IMR-90 (cell line): ENCODE measurements around the gene XRN2. TPM values are rescaled to one million over a fixed set of nuclear protein-coding genes. Genes with fewer than 3 reads are reported as not detected.

Experiments
- ATAC-seq: fragments of 200-7000 bp; cut with Tn5 transposase; 2 replicates; pipeline ENCODE4 v1.9.1; 2020; ENCODE audit warnings: low read depth, mild to moderate bottlenecking, moderate library complexity
- BruUV-seq: library from RNA; stranded (reverse); fragments of 400-500 nt; replicated peaks from 2 replicates; lab custom pipeline; 2021; lab: Mats Ljungman, UMichigan
- CTCF ChIA-PET: fragments of 300-600 bp; formaldehyde crosslinking; extraction: SDS; loops from one replicate; lab custom pipeline; 2021; ENCODE audit warnings: antibody characterized with exemption; lab: Yijun Ruan, JAX
- POLR2A ChIA-PET: fragments of 300-600 bp; sonication (Branson Sonifier 250); formaldehyde crosslinking; loops from one replicate; lab custom pipeline; 2022; ENCODE audit warnings: antibody characterized with exemption; ENCODE audit not compliant: unreplicated experiment; lab: Charles Lee
- DNase-seq: peaks from one replicate; pipeline ENCODE4 v3.0.0; 2013
- H2AFZ ChIP-seq: replicated peaks from 2 replicates; pipeline ENCODE3; 2013; ENCODE audit warnings: low read length, mild to moderate bottlenecking; ENCODE audit not compliant: poor library complexity
- H2AK5ac ChIP-seq: 2 replicates; pipeline ENCODE4 v1.6.1; 2013; ENCODE audit warnings: low read depth, low read length, inconsistent platforms
- H2AK9ac ChIP-seq: replicated peaks from 2 replicates; pipeline ENCODE3; 2013; ENCODE audit warnings: mild to moderate bottlenecking, low read depth, low read length, moderate library complexity; ENCODE audit not compliant: poor library complexity
- H2BK120ac ChIP-seq: 2 replicates; pipeline ENCODE4 v1.6.1; 2013; ENCODE audit warnings: low read depth, low read length, inconsistent platforms
- H2BK15ac ChIP-seq: 3 replicates; pipeline ENCODE4 v1.6.1; 2013; ENCODE audit warnings: low read depth, low read length, inconsistent platforms
- H2BK20ac ChIP-seq: 2 replicates; pipeline ENCODE4 v1.6.1; 2013; ENCODE audit warnings: low read depth, mild to moderate bottlenecking, inconsistent platforms, low read length, moderate library complexity
- H2BK5ac ChIP-seq: 2 replicates; pipeline ENCODE4 v1.6.1; 2013; ENCODE audit warnings: mild to moderate bottlenecking, low read depth, low read length, inconsistent platforms; ENCODE audit not compliant: poor library complexity, severe bottlenecking
- H3K14ac ChIP-seq: replicated peaks from 2 replicates; pipeline ENCODE4 v1.6.1; 2013; ENCODE audit warnings: low read depth, low read length, inconsistent platforms
- H3K18ac ChIP-seq: 2 replicates; pipeline ENCODE4 v1.6.1; 2013; ENCODE audit warnings: low read depth, low read length, control low read depth
- H3K23ac ChIP-seq: 2 replicates; pipeline ENCODE4 v1.6.1; 2013; ENCODE audit warnings: low read depth, low read length, inconsistent platforms
- H3K27ac ChIP-seq: 2 replicates; pipeline ENCODE4 v1.5.1; 2013; ENCODE audit warnings: mild to moderate bottlenecking, control low read depth, low read length; ENCODE audit not compliant: insufficient read depth
- H3K27me3 ChIP-seq: 2 replicates; pipeline ENCODE4 v1.6.1; 2013; ENCODE audit warnings: low read length; ENCODE audit not compliant: control insufficient read depth, insufficient read depth
- H3K36me3 ChIP-seq: 2 replicates; pipeline ENCODE4 v1.6.1; 2013; ENCODE audit warnings: low read length, mixed read lengths; ENCODE audit not compliant: control insufficient read depth, insufficient read depth
- H3K4ac ChIP-seq: 2 replicates; pipeline ENCODE4 v1.6.1; 2013; ENCODE audit warnings: low read depth, low read length, inconsistent platforms
- H3K4me1 ChIP-seq: 2 replicates; pipeline ENCODE4 v1.6.1; 2013; ENCODE audit warnings: low read length, mixed read lengths; ENCODE audit not compliant: control insufficient read depth, insufficient read depth
- H3K4me2 ChIP-seq: 2 replicates; pipeline ENCODE4 v1.6.1; 2013; ENCODE audit warnings: low read depth, mild to moderate bottlenecking, control low read depth, low read length, moderate library complexity
- H3K4me3 ChIP-seq: 2 replicates; pipeline ENCODE4 v1.5.1; 2013; ENCODE audit warnings: low read depth, mild to moderate bottlenecking, control low read depth, low read length, moderate library complexity; ENCODE audit not compliant: insufficient read depth
- H3K56ac ChIP-seq: 2 replicates; pipeline ENCODE4 v1.6.1; 2013; ENCODE audit warnings: low read length, inconsistent platforms; ENCODE audit not compliant: insufficient read depth; ENCODE audit errors: extremely low read depth
- H3K79me1 ChIP-seq, 2 experiments: 2 replicates each; pipeline ENCODE4 v1.6.1; 2013; ENCODE audit warnings: low read length in 2 of 2, inconsistent platforms in 1 of 2, low read depth in 1 of 2
- H3K9ac ChIP-seq: 2 replicates; pipeline ENCODE4 v1.6.1; 2013; ENCODE audit warnings: low read depth, low read length, control low read depth
- H3K9me1 ChIP-seq: 2 replicates; pipeline ENCODE4 v1.6.1; 2013; ENCODE audit warnings: low read length, inconsistent platforms; ENCODE audit not compliant: insufficient read depth
- H3K9me3 ChIP-seq: 2 replicates; pipeline ENCODE4 v1.6.1; 2013; ENCODE audit warnings: low read length; ENCODE audit not compliant: control insufficient read depth, insufficient read depth
- H4K20me1 ChIP-seq: 2 replicates; pipeline ENCODE4 v1.6.1; 2013; ENCODE audit warnings: low read length, inconsistent platforms; ENCODE audit not compliant: insufficient read depth
- H4K5ac ChIP-seq: 2 replicates; pipeline ENCODE4 v1.6.1; 2013; ENCODE audit warnings: mild to moderate bottlenecking, low read depth, low read length, control low read depth
- H4K8ac ChIP-seq, 2 experiments: 2 replicates each; pipeline ENCODE4 v1.6.1; 2013; ENCODE audit warnings: low read depth in 2 of 2, low read length in 2 of 2, control low read depth in 1 of 2, inconsistent platforms in 1 of 2
- H4K91ac ChIP-seq: 2 replicates; pipeline ENCODE4 v1.6.1; 2013; ENCODE audit warnings: low read depth, low read length, inconsistent platforms; ENCODE audit not compliant: insufficient read depth
- CTCF ChIP-seq: conservative IDR thresholded peaks from 2 replicates; pipeline ENCODE4 v1.5.1; 2012; ENCODE audit warnings: mild to moderate bottlenecking, low read depth, low read length, improper control_type of control experiment
- MAFK ChIP-seq: IDR thresholded peaks from 2 replicates; pipeline ENCODE4 v1.6.1; 2012; ENCODE audit warnings: low read depth, low read length, improper control_type of control experiment
- MAZ ChIP-seq: IDR thresholded peaks from 2 replicates; pipeline ENCODE4 v1.6.1; 2012; ENCODE audit warnings: low read depth, mild to moderate bottlenecking, low read length, improper control_type of control experiment, moderate library complexity, borderline replicate concordance
- MXI1 ChIP-seq: IDR thresholded peaks from 2 replicates; pipeline ENCODE4 v1.6.1; 2012; ENCODE audit warnings: low read depth, mild to moderate bottlenecking, low read length, moderate library complexity, borderline replicate concordance
- WGBS, 2 experiments: methylation state at CpG; one replicate each; pipeline versions ENCODE4 v1.1.5 to v1.1.7; 2013; ENCODE audit warnings: missing lambda C conversion rate in 2 of 2; ENCODE audit not compliant: insufficient read length in 1 of 2; ENCODE audit errors: extremely low coverage in 2 of 2; 5-methylcytosine and 5-hydroxymethylcytosine counted together
- dilution Hi-C: fragments of 300-500 bp; cut with HindIII; formaldehyde crosslinking; loops from one replicate; pipeline ENCODE4 v1.14.3; 2018; ENCODE audit warnings: low sequenced_read_pairs; ENCODE audit not compliant: unreplicated experiment
- in situ Hi-C: fragments of 300-500 bp; cut with MboI; formaldehyde crosslinking; loops from 3 replicates; pipeline ENCODE4 v1.14.3; 2019; ENCODE audit warnings: low sequenced_read_pairs, inconsistent platforms, mixed read lengths
- intact Hi-C: fragments of 100-400 bp; cut with micrococcal nuclease; formaldehyde crosslinking; loops from 2 replicates; pipeline ENCODE4 v1.10.0; 2022
- polyA plus RNA-seq, 3 experiments: library from polyadenylated mRNA; depleted of rRNA; stranded (reverse); fragments of >200 nt; gene quantifications; 2 replicates each; pipeline ENCODE4 v1.2.3, GENCODE V29; 2012; ENCODE audit warnings: low replicate concordance in 1 of 3
- total RNA-seq: library from RNA; depleted of rRNA; stranded (reverse); fragments of >200 nt; gene quantifications from 2 replicates; pipeline ENCODE4 v1.2.3, GENCODE V29; 2012

Gene XRN2
- total and polyA plus RNA-seq, 2 of the 4 experiments (the other 2 are of a cell fraction) = 58.1 to 70.8 TPM

- no peak for TF ChIP-seq CTCF
- TF ChIP-seq MAZ = no peak
Observed at GRCh38 chr20:21344206-21344900, 41.2 kb downstream of the XRN2 start (continued).

GRCh38 chr20:21344961-21345360, 41.8 kb downstream of the XRN2 start:
- H2AK5ac ChIP-seq = no peak overlapping the region
- H2AFZ ChIP-seq = no peak overlapping the region
- in situ Hi-C loops = no loop called here
- no peak overlapping the region for H4K91ac ChIP-seq
- POLR2A ChIA-PET = no interaction called here
- peaks cover 5% of the 10 kb centered on the region for H3K4me1 ChIP-seq
- intact Hi-C loops = no loop called here
- H3K79me1 ChIP-seq = peaks cover 7 to 17% of the 10 kb centered on the region in 2 experiments; a peak in 3 of 4 replicates
- peaks cover 3% of the 10 kb centered on the region; the same call in 1 of the 2 replicates for H4K20me1 ChIP-seq
- CTCF ChIA-PET = no interaction called here
- H2BK15ac ChIP-seq = no peak overlapping the region
- no peaks in the 10 kb centered on the region for H3K9me3 ChIP-seq
- H2AK9ac ChIP-seq = no peak overlapping the region
- H3K36me3 ChIP-seq = peaks cover 30% of the 10 kb centered on the region
- H2BK20ac ChIP-seq = no peak overlapping the region
- no peak for TF ChIP-seq MXI1
- TF ChIP-seq MAFK = no peak
- no peak for TF ChIP-seq MAZ
- no TSS peak for BruUV-seq
- H3K4me2 ChIP-seq = no peak overlapping the region
- no peak for ATAC-seq
- H3K4ac ChIP-seq = no peak overlapping the region
- H2BK5ac ChIP-seq = no peak overlapping the region
- H3K14ac ChIP-seq = no peak overlapping the region
- no peak overlapping the region for H3K18ac ChIP-seq
- no peak overlapping the region for H3K56ac ChIP-seq
- H3K4me3 ChIP-seq = no peak overlapping the region
- no peak overlapping the region for H3K27ac ChIP-seq
- WGBS, 2 experiments = no CpG with 5 or more reads among the region's 1 CpG
- no peak overlapping the region for H2BK120ac ChIP-seq
- no peak for DNase-seq
- H4K8ac ChIP-seq = no peak overlapping the region
- no peak overlapping the region for H3K9ac ChIP-seq
- peaks cover 8% of the 10 kb centered on the region; the same call in 1 of the 2 replicates for H3K9me1 ChIP-seq
- H3K23ac ChIP-seq = no peak overlapping the region
- H3K27me3 ChIP-seq = no peaks in the 10 kb centered on the region
- dilution Hi-C loops = no loop called here
- H4K5ac ChIP-seq = no peak overlapping the region; the same call in 1 of the 2 replicates
